Type B pancreatic cell (in vitro differentiated cells): Measurements from ENCODE around the gene PPDPF. TPM values are rescaled to one million over a fixed set of nuclear protein-coding genes. Genes with fewer than 3 reads are reported as not detected.
"Not testable (repeated sequence)": the region's sequence is repeated elsewhere in the genome, so short reads cannot be mapped to it uniquely, and the experiment has no call there.

ENCODE experiments used
- DNase-seq: peaks from one replicate; pipeline ENCODE4 v3.0.0; 2021; ENCODE audit warnings: mixed read lengths; ENCODE audit not compliant: unreplicated experiment; ENCODE audit errors: extremely low spot score
- H3K27ac Mint-ChIP-seq: 2 replicates; pipeline ENCODE4 v1.8.0; 2021; ENCODE audit warnings: mild to moderate bottlenecking, mixed read lengths
- H3K27me3 Mint-ChIP-seq: 2 replicates; pipeline ENCODE4 v1.8.0; 2021; ENCODE audit warnings: mixed read lengths
- H3K36me3 Mint-ChIP-seq: 2 replicates; pipeline ENCODE4 v1.8.0; 2021; ENCODE audit warnings: mixed read lengths
- H3K4me1 Mint-ChIP-seq: one replicate; pipeline ENCODE4 v1.8.0; 2021; ENCODE audit warnings: mixed read lengths; ENCODE audit not compliant: unreplicated experiment
- H3K4me3 Mint-ChIP-seq: 2 replicates; pipeline ENCODE4 v1.8.0; 2021; ENCODE audit warnings: mild to moderate bottlenecking, mixed read lengths
- H3K9me3 Mint-ChIP-seq: 2 replicates; pipeline ENCODE4 v1.8.0; 2021; ENCODE audit warnings: mixed read lengths
- total RNA-seq: library from RNA; stranded (reverse); gene quantifications from 2 replicates; pipeline ENCODE4 v1.2.1, GENCODE V29; 2021; ENCODE audit warnings: low replicate concordance
- TF ChIP-seq, protein P1 (sequence below): fragments of 200-600 bp; sonication (generic); conservative IDR thresholded peaks from 2 replicates; pipeline ENCODE4 v1.5.0; 2021; ENCODE audit warnings: antibody characterized with exemption, mild to moderate bottlenecking

Gene PPDPF
- total RNA-seq, 1 donor from 2014 or later: 280 TPM

DNA sequence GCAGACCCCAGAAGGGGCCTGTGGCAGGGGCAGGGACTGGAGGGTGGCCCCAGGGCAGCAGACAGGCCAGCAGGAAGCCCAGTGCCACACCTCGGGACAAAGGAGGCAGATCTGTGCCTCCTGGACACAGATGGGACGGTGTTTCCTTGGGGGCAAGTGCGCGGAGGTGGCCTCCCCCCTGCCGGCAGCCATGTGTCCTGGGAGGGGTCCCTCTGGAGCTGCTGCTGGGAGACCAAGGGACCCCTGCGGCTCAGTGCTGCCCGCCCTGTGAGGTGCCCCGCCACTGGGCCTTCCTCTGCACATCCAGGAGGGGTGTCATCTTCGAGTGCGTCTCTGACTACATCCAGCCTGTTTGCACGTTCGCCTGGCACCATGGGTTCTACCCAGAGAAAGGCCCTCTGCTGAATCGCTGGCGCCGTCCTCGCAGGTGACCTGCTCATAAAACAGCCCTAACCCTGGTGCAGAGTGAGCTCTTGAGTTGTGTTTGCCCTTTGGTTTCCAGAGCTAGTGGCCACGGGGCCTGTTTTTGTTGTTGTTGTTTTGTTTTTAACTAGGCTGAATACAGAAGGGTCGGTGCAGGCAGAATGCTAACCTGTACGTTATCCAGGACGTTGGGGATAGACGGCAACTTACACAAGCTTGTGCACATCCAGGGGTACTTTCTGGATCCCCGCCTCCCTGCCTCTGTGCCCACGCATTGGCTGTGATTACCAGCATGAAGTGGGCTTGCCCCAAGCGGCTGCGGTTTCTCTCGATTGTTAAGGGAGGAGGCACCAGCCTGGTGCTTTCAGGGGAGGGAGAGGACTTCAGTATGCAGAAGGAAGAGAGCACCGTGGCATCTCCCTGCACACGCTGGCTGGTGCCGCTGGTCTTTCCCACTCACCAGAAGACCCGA is 46.8 kb upstream of the PPDPF start:
- H3K36me3 Mint-ChIP-seq: no peaks in the 10 kb centered on the region
- no peak overlapping the region for H3K27ac Mint-ChIP-seq
- H3K9me3 Mint-ChIP-seq: no peaks in the 10 kb centered on the region
- H3K4me1 Mint-ChIP-seq: no peaks in the 10 kb centered on the region
- TF ChIP-seq, protein P1, sequence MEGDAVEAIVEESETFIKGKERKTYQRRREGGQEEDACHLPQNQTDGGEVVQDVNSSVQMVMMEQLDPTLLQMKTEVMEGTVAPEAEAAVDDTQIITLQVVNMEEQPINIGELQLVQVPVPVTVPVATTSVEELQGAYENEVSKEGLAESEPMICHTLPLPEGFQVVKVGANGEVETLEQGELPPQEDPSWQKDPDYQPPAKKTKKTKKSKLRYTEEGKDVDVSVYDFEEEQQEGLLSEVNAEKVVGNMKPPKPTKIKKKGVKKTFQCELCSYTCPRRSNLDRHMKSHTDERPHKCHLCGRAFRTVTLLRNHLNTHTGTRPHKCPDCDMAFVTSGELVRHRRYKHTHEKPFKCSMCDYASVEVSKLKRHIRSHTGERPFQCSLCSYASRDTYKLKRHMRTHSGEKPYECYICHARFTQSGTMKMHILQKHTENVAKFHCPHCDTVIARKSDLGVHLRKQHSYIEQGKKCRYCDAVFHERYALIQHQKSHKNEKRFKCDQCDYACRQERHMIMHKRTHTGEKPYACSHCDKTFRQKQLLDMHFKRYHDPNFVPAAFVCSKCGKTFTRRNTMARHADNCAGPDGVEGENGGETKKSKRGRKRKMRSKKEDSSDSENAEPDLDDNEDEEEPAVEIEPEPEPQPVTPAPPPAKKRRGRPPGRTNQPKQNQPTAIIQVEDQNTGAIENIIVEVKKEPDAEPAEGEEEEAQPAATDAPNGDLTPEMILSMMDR: no peak
- peak overlapping the region; percentile 44 for H3K4me3 Mint-ChIP-seq
- H3K27me3 Mint-ChIP-seq: peaks cover 39% of the 10 kb centered on the region
- no peak for DNase-seq

DNA sequence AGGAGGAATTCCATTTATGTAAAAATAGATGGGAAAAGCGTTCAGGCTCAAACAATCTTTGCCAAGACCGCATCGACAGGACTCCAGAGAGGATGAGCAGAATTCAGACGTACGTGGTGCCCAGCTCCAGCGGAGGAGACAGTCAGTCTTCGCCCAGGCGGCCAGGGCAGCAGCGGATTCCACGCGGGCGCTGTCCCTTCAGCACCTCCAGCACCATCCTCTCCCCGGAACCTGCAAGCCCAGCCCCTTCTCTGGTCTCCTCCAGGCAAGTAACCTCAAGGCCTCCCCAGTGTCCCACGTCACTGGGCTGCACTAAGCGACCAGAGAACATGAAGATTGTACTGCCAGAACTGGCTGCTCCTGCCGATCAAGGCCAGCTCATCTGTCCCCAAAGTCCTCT is 45.4 kb upstream of the PPDPF start:
- no peak for DNase-seq
- Mint-ChIP-seq H3K27me3 (peaks cover 43% of the 10 kb centered on the region), H3K4me3 (peak overlapping the region; percentile 61), H3K27ac (no peak overlapping the region), H3K9me3 (no peaks in the 10 kb centered on the region), H3K36me3 (no peaks in the 10 kb centered on the region), H3K4me1 (no peaks in the 10 kb centered on the region)
- TF ChIP-seq, protein P1: no peak

DNA sequence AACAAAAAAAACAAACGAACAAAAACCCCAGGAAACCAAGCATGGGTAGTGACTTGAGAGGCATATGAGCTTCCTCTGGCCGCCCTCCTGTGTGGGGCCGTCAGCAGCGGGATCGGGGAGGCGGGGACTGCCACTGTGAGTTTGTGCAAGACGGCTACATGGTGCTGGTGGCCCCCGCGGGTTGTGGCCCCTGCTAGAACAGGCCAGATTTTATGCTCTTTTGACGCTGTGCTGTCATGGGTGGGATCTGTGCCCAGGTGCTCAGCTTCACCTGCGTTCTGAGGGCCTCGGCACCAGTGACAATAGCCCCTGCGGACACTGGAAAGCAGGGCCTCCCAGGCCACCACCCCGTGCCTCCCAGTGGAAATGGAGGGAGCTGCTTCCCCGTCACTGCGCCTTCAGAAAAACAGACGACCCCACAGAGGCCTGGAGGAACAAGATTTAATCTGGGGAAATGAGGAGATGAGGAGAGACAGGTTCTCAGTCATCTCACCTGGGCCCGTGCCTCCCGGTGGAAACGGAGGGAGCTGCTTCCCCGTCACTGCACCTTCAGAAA is 43.4 kb upstream of the PPDPF start:
- TF ChIP-seq, protein P1: no peak
- Mint-ChIP-seq H3K27ac (no peak overlapping the region), H3K36me3 (no peaks in the 10 kb centered on the region), H3K4me3 (no peak overlapping the region), H3K27me3 (peaks cover 43% of the 10 kb centered on the region), H3K9me3 (no peaks in the 10 kb centered on the region), H3K4me1 (peaks cover 4% of the 10 kb centered on the region)
- no peak for DNase-seq

DNA sequence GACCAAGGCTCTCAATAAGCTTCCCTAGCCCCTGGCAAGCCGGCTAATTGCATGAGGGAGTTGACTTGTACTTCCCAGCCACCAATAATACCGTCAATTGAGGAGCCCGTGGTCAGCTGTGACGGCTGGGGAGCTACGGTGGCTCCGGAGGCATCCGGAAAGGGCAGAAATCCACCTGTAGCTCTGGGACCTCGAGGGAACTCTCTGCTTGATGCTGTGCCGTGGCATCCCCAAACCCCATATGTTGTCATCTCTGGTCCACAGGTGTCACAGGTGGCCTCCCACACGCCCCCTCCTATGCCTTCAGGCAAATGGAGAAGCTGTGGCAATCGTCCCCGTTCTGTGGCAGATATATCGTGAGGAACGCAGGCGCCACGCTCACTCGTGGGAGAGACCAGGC is 42.6 kb upstream of the PPDPF start:
- Mint-ChIP-seq H3K27me3 (peaks cover 49% of the 10 kb centered on the region), H3K36me3 (no peaks in the 10 kb centered on the region), H3K9me3 (no peaks in the 10 kb centered on the region), H3K4me1 (peaks cover 4% of the 10 kb centered on the region), H3K27ac (no peak overlapping the region), H3K4me3 (no peak overlapping the region)
- TF ChIP-seq, protein P1: no peak
- DNase-seq: no peak

DNA sequence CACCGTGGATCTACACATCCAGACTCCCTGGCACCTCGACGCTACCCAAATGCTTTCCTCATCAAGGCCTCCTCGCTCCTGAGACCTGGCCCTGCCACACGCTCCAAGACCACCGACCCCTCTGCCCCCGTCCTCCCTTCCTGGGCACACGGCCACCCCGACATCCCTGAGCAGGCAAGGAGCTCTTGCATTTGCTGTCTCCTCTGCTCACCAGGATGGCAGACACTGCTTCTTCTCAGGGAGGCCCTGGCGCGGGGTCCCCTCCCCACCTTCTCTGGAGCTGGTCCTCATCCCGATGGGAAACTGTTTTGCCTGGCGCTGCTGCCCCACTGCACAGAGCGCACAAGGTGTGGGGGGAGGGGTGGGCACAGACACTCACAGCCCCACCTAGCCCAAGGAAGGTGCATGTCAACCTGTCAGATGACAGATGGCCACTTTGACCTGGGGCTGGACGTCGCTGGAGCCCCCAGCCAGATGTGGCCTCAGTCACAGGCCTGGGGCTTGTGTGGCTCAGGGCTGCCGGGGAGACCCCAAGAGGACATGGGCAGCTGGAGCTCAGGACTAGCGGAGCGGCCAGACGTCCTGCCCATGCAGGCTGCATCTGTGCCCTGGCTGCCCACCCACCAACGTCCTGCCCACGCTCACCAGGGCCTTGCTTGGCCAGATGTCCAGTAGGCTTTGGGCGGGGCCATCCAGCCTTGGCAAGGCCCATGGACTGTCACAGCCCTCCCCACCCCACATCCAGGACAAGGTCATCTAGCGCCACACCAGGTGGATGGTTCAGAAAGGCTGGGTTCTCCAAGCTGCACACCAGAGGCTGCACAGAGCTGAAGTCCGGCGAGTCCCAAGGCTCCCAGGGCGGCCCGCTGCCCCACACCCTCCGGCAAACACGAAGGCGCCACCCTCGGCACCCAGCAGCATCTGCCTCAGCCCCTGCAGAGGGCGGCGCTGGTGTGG is 41.9 kb upstream of the PPDPF start:
- H3K27me3 Mint-ChIP-seq: peaks cover 50% of the 10 kb centered on the region

DNA sequence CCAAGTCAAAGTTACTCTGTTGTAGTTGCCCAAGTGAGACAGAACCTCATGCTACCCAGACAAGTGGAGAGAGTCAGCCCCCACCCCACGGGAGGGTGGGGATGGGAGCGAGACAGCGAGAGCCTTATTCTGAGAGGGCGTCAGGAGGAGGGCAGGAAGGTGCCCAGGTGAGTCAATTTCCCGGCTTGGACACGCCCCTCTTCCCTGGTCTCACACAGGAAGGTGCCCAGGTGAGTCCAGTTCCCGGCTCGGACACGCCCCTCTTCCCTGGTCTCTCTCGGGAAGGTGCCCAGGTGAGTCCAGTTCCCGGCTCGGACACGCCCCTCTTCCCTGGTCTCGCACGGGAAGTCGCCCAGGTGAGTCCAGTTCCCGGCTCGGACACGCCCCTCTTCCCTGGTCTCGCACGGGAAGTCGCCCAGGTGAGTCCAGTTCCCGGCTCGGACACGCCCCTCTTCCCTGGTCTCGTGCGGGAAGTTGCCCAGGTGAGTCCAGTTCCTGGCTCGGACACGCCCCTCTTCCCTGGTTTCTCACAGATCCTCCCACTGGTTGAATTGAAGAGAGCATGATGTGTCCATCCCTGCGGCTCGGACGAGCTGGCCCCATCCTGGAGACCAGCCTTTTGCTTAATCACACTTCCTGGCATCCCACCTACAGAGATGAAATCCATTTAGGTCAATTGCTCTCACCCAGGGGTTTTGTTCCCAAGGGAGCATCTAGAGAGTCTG is 40.7 kb upstream of the PPDPF start:
- not testable (repeated sequence) for H3K4me1 Mint-ChIP-seq, H3K36me3 Mint-ChIP-seq, H3K4me3 Mint-ChIP-seq, H3K9me3 Mint-ChIP-seq, H3K27ac Mint-ChIP-seq, DNase-seq
- peaks cover 42% of the 10 kb centered on the region for H3K27me3 Mint-ChIP-seq

More for the DNA sequence above, 41.9 kb upstream of the PPDPF start:
- peaks cover 4% of the 10 kb centered on the region for H3K4me1 Mint-ChIP-seq
- H3K27ac Mint-ChIP-seq: no peak overlapping the region
- TF ChIP-seq, protein P1: no peak
- no peaks in the 10 kb centered on the region for H3K36me3 Mint-ChIP-seq
- H3K4me3 Mint-ChIP-seq: no peak overlapping the region
- no peaks in the 10 kb centered on the region for H3K9me3 Mint-ChIP-seq
- DNase-seq: no peak
